ENCODE results near the gene PTCH2. TPM values are rescaled to one million over a fixed set of nuclear protein-coding genes. Genes with fewer than 3 reads are reported as not detected.

The PTCH2 gene
- total RNA-seq, 1 donor from 2014 or later, result 3.0 TPM

DNA sequence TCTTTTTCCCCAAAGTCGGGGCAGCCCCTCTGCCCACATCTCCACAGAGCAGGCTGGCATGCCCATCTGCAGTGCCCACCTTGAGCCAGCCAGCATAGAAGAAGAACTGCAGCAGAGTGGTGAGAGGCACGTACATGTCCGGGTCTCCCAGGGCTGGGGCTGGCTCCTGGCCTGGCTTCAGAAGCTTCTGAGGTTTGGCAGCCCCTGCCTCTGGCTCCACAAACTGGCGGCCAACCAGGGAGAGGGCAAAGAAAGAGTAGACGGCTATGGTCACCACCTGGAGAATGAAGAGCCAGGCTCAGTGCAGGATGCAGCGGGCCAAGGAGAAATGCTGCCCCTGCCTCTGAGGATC lies 58.0 kb downstream of the PTCH2 start:
- Mint-ChIP-seq H3K27me3 (peaks cover 4% of the 10 kb centered on the region), H3K9me3 (ENCODE audit: low read depth) (no peaks in the 10 kb centered on the region), H3K4me3 (ENCODE audit: low read depth) (peak overlapping the region; percentile 63), H3K4me1 (ENCODE audit: low read depth) (peaks cover 16% of the 10 kb centered on the region), H3K27ac (peak overlapping the region; percentile 45), H3K36me3 (ENCODE audit: insufficient read depth) (peaks cover 10% of the 10 kb centered on the region)
- no peak for DNase-seq (ENCODE audit: low spot score, unreplicated experiment)
- TF ChIP-seq, protein P1, sequence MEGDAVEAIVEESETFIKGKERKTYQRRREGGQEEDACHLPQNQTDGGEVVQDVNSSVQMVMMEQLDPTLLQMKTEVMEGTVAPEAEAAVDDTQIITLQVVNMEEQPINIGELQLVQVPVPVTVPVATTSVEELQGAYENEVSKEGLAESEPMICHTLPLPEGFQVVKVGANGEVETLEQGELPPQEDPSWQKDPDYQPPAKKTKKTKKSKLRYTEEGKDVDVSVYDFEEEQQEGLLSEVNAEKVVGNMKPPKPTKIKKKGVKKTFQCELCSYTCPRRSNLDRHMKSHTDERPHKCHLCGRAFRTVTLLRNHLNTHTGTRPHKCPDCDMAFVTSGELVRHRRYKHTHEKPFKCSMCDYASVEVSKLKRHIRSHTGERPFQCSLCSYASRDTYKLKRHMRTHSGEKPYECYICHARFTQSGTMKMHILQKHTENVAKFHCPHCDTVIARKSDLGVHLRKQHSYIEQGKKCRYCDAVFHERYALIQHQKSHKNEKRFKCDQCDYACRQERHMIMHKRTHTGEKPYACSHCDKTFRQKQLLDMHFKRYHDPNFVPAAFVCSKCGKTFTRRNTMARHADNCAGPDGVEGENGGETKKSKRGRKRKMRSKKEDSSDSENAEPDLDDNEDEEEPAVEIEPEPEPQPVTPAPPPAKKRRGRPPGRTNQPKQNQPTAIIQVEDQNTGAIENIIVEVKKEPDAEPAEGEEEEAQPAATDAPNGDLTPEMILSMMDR (IDR thresholded peaks at IDR 0.05; ENCODE audit: unreplicated experiment), result no peak

DNA sequence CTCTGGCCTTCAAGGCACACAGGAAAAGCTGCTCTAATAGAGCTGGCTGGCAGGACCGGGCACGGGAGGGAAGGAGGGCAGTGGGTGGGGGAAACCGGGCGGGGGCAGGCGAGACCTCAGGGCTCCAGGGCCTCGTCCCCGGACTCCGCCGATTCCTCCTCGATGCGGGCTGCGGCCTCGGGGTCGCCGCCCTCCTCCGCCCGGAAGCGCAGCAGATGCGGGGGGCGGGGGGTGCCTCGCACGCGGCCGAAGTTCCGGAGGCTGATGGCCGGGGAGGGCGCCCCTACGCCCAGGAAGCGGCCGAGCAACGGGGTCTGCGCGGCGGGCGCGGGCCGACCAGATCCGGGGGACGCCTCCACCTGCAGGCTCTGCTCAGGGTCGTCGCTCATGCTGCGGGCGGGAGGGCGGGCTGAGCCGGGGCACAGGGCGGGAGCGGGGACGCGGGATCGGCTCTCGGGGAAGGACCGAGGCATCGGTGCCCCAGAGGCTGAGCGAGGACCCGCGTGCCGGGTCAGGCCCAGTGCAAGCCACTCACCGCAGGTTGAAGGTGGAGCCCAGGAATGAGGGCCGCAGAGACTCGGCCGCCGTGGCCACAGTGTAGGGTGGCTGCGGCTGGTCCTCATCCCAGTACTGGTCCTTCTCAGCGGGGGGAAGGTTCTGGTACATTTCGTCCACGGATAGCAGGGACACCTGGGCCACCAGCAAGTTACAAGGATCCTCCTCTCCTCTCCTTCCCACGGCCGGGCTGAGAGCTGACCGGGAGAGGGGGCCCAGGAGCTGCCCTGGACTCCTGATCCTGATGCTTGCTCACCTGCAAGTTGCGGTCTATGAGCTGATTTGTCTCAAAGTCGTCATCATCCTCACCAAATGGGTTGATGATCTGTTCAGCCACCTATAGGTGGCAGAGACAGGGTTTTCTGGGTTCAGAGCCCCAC lies 58.7 kb downstream of the PTCH2 start:
- peaks cover 4% of the 10 kb centered on the region for H3K27me3 Mint-ChIP-seq
- H3K9me3 Mint-ChIP-seq (ENCODE audit: low read depth), result no peaks in the 10 kb centered on the region
- DNase-seq (ENCODE audit: low spot score, unreplicated experiment), result peak; percentile 36
- TF ChIP-seq, protein P1 (IDR thresholded peaks at IDR 0.05; ENCODE audit: unreplicated experiment), result peak; percentile 21
- H3K4me3 Mint-ChIP-seq (ENCODE audit: low read depth), result peak overlapping the region; percentile 70
- peaks cover 16% of the 10 kb centered on the region for H3K4me1 Mint-ChIP-seq (ENCODE audit: low read depth)
- H3K36me3 Mint-ChIP-seq (ENCODE audit: insufficient read depth), result peaks cover 10% of the 10 kb centered on the region
- peak overlapping the region; percentile 80 for H3K27ac Mint-ChIP-seq

DNA sequence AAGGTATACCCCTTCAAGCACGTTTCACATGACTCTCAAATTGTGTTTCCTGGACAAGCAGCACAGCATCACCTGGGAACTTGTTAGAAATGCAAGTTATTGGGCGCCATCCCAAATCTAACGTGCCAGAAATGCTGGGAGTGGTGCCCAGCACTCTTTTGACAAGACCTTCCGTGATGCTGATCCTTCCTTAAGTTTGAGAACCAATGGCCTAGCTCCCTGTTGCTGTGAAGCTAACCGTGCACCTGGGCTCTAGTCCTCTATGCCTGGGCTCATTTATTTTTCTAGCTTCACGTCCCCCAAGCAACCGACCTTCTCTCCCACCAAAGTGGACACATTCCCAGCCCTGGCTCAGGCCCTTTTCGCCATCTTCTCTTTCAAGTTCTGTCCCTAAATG lies 59.4 kb downstream of the PTCH2 start:
- peak overlapping the region; percentile 80 for H3K27ac Mint-ChIP-seq

DNA sequence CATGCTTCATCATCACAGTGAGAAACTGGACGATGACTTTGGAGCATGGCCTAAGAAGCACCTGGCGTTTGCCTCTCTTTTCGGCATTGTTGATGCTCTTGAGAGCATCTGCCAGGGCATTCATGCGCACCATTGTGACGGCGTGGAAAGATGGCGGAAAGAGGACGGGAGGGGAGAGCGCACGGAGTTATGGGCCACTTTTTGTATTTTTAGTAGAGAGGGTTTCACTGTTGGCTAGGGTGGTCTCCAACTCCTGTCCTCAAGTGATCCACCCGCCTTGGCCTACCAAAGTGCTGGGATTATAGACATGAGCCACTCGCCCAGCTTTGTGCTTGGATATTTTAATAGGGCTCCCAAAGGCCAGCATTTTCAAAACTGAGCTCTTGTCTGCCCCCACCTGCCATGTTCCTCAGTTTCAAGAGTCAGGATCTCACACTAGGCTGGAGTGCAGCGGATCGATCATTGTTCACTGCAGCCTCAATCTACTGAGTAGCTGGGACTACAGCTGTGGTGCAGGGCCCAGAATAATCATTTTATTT lies 62.4 kb downstream of the PTCH2 start:
- no peak overlapping the region for H3K4me3 Mint-ChIP-seq (ENCODE audit: low read depth)
- H3K27me3 Mint-ChIP-seq, result no peaks in the 10 kb centered on the region
- TF ChIP-seq, protein P1 (IDR thresholded peaks at IDR 0.05; ENCODE audit: unreplicated experiment), result no peak
- peak overlapping the region; percentile 62 for H3K27ac Mint-ChIP-seq
- no peak for DNase-seq (ENCODE audit: low spot score, unreplicated experiment)
- no peaks in the 10 kb centered on the region for H3K9me3 Mint-ChIP-seq (ENCODE audit: low read depth)
- peaks cover 25% of the 10 kb centered on the region for H3K4me1 Mint-ChIP-seq (ENCODE audit: low read depth)
- H3K36me3 Mint-ChIP-seq (ENCODE audit: insufficient read depth), result peaks cover 28% of the 10 kb centered on the region

More for the DNA sequence above, 59.4 kb downstream of the PTCH2 start:
- Mint-ChIP-seq H3K4me1 (ENCODE audit: low read depth) (peaks cover 16% of the 10 kb centered on the region), H3K4me3 (ENCODE audit: low read depth) (peak overlapping the region; percentile 70), H3K27me3 (peaks cover 4% of the 10 kb centered on the region), H3K9me3 (ENCODE audit: low read depth) (no peaks in the 10 kb centered on the region), H3K36me3 (ENCODE audit: insufficient read depth) (peaks cover 14% of the 10 kb centered on the region)
- TF ChIP-seq, protein P1 (IDR thresholded peaks at IDR 0.05; ENCODE audit: unreplicated experiment), result no peak
- no peak for DNase-seq (ENCODE audit: low spot score, unreplicated experiment)

DNA sequence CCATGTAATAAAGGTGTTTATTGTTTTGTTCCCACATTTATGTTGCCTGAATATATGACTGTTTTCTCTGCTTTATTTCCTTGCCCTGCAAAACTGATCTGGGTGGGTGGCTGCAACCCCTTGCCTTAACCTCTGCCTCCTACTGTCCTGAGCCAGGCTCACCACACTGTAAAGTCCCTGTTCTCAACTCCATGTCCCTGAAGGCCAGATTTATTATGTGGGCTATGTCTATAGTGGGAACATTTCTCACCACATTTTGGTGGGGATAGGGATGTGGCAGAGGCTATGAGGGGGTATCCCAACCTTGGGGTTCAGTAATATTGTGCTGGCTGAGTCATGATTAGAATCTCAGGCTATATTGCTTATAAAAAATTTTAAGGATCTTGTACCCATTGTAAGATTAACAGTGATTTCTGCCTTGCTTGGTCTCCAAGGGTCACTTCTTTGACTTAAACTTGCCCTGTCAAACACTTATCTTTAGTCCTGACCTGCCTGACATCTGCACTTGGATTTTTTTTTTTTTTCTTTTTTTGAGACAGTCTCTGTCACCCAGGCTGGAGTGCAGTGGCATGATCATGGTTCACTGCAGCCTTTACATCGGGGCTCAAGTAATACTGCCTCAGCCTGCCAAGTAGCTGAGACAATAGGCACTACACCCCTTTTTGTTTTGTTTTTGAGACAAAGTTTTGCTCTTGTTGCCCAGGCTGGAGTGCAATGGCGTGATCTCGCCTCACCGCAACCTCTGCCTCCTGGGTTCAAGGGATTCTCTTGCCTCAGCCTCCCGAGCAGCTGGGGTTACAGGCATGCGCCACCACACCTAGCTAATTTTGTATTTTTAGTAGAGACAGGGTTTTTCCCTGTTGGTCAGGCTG lies 64.1 kb downstream of the PTCH2 start:
- Mint-ChIP-seq H3K4me1 (ENCODE audit: low read depth) (peaks cover 22% of the 10 kb centered on the region), H3K36me3 (ENCODE audit: insufficient read depth) (peaks cover 28% of the 10 kb centered on the region), H3K27me3 (no peaks in the 10 kb centered on the region), H3K9me3 (ENCODE audit: low read depth) (no peaks in the 10 kb centered on the region), H3K4me3 (ENCODE audit: low read depth) (peak overlapping the region; percentile 14), H3K27ac (peak overlapping the region; percentile 90)
- TF ChIP-seq, protein P1 (IDR thresholded peaks at IDR 0.05; ENCODE audit: unreplicated experiment), result no peak
- DNase-seq (ENCODE audit: low spot score, unreplicated experiment), result no peak
